Measurements from ENCODE around the gene NF1.
A peak's percentile ranks its signal among the peaks of the same experiment; 100 is the strongest.
"Not testable (repeated sequence)": the region's sequence is repeated elsewhere in the genome, so short reads cannot be mapped to it uniquely, and the experiment has no call there.

Gene NF1

DNA sequence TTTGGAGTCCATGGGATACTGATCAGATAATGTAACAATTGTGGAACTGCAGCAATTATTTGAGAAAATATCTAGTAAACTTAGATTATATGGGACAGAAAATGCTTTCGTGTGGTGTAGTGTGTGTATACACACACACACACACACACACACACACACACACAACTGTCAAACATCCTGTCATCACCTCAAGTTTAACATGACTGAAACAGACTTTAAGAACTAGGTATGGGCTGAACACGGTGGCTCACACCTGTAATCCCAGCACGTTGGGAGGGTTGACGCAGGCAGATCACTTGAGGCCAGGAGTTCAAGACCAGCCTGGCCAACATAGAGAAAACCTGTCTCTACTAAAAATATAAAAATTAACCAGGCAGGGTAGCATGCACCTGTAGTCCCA lies 227.2 kb downstream of the NF1 start:
- no peak for DNase-seq (ENCODE audit: low read depth, low spot score)

DNA sequence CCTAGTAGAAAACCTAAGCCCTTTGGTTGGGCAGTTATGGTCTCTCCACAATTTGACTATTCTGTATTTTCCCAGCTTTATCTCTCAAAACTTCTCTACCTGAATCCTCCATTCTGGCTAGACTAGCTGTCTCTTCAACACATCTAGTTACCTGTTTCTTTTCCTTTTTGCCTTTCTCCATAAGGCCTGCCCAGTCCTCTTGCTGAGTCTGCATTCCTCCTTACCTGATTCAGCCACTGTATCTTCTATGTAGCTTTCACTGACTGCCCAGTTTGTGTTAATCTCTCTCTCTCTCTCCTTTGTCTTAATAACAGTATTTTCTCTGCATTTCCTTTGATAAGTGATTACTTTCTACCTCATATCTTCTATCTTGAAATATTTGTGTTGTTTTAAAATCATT lies 228.8 kb downstream of the NF1 start:
- DNase-seq (ENCODE audit: low read depth, low spot score), result no peak

DNA sequence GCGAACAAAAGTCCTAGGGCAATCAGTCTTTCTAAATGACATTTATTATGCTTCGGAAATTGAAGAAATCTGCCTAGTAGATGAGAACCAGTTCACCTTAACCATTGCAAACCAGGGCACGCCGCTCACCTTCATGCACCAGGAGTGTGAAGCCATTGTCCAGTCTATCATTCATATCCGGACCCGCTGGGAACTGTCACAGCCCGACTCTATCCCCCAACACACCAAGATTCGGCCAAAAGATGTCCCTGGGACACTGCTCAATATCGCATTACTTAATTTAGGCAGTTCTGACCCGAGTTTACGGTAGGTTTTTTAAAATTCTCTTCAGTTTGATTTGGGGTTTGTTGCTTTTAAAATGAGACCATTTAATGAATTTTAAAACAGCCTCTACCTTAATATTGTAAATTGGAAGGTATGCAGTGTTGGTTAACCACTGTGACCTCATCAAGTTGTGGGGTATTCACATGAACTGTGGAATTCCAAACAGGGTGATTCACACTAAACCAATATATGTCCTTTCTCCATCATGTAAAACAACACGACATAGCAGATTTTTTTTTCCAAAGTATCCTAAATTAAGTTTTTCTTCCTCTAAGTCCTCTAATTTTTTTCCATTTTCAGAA lies 232.9 kb downstream of the NF1 start:
- DNase-seq (ENCODE audit: low read depth, low spot score), result no peak

DNA sequence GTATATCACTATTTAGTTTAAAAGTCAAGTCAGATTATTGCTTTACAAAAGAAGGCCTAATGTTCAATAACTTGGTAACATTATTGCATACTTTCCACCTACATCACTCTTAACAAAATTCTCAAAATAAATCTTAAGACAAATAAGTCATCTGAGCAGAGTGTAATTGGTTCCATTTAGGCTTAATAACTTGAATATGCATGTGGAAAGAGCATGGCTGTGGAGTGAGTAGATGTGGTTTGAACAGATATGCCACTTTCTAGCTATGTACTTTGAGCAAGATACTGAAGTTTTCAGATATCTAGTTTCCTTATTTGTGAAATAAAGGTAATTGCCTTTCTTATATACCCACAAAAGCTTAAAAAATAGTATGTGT lies 233.4 kb downstream of the NF1 start:
- DNase-seq (ENCODE audit: low read depth, low spot score), result no peak

DNA sequence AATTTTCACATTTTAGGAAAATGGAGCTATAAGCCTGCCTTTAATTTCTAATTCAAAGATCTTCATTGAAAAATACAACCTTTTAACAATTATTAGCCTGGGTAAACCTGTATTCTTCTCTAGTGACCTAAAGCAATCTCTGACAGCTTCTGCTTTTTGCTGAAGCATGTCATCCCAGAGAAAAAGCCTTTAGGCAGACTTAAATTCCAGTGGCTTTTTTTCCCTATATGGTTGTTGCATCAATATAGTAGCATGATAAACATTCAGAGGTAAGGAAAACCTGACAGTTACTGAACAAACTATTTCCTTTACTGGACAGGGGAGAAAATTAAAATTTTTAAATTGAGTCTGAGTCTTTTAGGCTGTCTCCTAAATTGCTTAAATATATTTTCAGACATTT lies 234.4 kb downstream of the NF1 start:
- no peak for DNase-seq (ENCODE audit: low read depth, low spot score)

DNA sequence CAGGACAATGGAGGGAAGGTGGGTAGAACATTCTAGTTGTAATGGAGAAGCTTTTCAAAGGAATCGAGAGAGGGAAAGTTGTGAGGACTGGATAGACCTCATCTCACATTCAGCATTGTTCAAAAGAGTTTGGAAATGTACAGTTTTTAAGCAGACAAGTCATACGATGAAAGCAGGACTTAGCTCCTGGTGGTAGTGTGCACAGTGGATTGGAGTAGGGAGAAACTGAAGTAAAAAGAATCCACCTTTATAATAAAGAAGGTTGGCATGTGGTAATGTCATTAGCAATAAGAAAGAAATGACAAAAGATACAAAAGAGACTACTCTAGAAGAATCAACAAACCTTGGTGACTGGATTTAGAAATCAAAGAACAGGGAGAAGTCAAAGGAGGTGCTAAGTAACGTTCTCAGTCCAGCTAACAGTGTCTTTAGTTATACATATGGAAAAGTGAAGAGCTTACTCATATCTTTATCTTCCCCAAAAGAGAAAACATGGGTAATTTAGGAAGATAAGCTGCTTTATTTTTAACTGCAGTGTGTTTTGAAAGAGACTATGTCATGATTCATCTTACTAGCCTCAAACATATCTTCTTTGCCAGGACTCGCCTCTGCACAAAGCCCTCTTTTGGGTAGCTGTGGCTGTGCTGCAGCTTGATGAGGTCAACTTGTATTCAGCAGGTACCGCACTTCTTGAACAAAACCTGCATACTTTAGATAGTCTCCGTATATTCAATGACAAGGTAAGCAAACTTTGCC lies 245.3 kb downstream of the NF1 start:
- DNase-seq (ENCODE audit: low read depth, low spot score), result no peak

DNA sequence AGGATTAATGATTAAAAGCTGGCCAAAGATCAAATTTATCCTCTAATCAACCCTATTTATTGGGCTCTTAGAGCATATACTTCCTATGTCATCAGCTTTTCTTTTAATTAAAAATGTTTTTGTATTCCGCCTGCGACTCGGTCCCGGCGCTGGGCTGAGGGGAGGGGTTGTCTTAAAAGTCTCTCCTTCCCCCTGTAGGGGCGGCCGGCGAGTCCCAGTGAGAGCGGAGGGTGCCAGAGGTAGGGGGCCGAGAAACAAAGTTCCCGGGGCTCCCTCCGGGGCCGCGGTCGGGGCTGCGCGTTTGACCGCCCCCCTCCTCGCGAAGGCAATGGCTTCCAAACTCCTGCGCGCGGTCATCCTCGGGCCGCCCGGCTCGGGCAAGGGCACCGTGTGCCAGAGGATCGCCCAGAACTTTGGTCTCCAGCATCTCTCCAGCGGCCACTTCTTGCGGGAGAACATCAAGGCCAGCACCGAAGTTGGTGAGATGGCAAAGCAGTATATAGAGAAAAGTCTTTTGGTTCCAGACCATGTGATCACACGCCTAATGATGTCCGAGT lies 250.5 kb downstream of the NF1 start:
- DNase-seq (ENCODE audit: low read depth, low spot score), result not testable (repeated sequence)

DNA sequence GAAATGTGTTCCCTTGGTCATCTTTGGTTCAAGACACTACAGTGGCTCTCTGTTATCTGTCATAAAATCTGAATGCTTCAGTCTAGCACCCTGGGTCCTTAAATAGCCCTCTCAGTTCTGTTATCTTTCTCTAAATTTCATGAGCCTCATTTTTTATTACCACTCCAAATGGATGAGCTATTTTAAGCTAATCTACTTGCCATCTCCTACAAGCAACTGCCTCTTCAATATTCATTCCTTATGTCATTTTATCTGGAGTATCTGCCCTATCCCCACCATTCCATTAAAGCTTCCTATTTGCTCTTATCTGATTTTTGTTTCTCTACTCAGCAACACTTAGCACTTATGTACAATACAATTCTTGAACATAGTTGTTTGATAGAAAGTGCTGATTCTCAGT lies 254.7 kb downstream of the NF1 start:
- DNase-seq (ENCODE audit: low read depth, low spot score), result no peak

DNA sequence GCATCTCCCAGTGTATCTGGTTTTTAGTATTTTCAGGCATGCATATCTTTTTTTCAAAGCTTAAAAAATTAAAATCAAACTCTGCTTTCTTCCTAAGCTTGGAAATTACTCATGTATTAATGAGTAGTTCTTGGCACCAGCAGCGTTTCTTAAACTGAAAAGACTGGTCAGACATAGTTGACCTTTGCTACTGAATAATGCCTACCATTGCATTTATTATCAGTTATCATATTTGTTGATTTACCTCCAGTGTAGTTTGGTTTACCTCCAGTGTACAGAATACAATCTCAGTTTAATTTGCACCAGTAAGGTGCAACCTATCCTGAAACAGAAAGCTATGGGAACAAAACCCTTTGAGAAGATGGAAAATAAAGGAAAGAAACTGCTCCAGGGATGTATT lies 261.2 kb downstream of the NF1 start:
- no peak for DNase-seq (ENCODE audit: low read depth, low spot score)

DNA sequence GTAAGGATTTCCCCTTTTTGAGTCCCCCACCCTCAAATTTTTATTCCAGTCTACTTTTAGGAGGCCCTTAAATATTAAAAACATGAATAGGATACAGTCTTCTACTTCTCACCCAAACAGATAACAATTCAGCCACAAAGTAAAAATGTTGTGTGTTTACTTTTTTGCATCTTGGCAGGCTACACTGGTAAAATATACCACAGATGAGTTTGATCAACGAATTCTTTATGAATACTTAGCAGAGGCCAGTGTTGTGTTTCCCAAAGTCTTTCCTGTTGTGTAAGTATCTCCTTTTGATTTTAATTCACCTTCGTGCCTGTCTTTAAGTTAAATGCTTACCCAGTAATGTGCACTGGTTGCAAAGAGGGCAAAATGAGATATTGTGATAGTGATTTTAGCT lies 262.3 kb downstream of the NF1 start:
- DNase-seq (ENCODE audit: low read depth, low spot score), result no peak

DNA sequence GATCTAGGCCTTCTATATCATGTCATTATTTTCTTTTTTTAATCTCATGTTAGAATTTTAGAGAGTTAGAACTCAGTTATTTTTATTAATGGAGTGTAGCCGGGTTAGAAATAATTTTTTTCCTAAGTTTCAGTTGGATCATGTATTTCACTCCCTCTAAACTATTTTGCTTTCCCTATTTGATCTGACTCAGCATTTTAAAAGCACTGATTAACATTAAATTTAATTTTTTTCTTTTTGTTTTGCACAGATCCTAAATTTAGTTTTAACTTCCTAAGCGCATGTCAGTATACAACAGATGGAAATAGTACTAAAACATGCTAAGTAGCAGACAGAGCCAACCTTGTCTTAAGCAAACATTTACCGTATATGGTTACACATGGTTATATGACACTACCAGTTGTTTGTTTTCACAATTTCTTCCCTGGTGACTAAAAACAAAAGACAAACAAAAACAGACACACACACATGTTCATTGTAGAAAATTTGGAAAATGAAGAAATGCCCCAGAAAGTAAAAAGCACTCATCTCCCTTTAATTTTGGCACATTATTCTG lies 263.1 kb downstream of the NF1 start:
- no peak for DNase-seq (ENCODE audit: low read depth, low spot score)

DNA sequence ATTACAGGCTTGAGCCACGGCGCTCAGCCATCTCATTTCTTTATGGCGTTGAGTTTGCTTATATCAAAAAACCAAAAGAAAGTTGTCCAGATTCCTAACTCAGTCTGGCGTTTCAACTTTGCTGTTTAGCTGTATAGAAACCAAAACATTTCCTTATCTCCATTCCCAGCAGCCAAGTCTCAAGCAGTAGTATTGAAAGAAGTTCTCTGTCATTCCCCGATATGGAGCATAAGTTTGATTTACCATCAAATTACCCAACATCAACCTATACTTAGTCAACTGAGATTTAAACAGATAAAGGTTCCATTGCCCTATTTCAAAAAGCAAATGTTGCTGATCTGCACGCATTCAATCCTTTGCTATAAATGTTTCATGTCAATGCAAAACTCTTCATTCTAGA lies 269.2 kb downstream of the NF1 start:
- no peak for DNase-seq (ENCODE audit: low read depth, low spot score)

DNA sequence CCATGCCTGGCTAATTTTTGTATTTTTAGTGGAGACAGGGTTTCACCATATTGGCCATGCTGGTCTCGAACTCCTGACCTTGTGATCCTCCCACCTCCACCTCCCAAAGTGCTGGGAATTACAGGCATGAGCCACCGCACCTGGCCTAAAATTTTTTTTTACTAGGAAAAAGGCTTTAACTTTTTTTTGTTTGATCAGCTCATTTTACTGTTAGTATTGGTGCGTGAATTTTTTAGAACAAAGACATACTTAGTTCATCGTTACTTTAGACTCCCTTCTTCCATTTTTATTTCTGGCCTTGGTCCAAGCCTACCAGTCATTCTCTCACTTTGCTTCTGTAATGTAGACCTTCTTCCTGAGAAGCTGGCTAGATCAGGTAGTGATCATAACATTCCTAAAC lies 271.3 kb downstream of the NF1 start:
- no peak for DNase-seq (ENCODE audit: low read depth, low spot score)

DNA sequence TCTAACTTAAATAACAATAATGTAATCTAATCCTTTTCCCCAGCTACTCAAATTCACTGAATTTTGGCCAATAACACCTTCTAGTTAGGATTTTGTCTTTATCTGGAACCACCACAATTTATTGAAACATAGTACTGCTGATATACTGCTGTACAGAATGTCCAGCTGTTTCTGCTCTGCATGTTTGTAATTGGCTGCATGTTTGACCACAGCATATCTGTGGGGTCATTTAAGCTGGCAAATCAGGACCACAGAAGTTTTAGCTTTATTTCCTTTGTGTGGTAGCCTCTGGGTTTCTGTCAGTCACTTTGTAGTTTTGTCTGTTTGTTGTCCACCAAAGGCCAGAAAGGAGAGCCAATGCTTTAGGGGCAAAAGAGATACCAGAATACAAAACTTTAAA lies 274.5 kb downstream of the NF1 start:
- DNase-seq (ENCODE audit: low read depth, low spot score), result no peak

DNA sequence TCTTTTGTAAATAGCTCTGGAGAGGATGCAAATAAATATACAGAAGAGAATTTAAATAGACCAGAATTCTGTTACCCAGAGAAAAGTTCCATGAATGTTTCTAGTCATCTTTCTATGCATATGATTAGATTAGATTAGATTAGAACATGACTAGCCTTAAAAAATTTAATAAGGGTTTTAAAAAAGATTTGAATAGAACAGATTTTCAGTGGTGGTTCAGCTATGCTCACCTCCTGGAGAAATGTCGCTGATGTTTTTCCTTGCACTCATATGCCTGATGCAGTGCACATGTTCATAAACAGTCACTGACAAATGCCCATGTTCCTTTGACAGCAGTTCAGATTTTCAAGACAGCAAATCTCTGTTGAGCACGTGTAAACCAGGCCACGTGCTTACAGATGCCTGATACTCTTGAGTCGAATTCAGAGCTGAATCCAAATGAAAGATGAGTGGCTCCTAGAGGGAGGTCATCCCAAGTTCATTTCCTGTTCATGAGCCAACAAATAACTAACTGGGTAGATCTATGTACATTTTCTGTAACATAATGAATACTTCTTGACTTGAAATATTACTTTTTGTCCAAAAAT lies 276.8 kb downstream of the NF1 start:
- DNase-seq (ENCODE audit: low read depth, low spot score), result no peak

DNA sequence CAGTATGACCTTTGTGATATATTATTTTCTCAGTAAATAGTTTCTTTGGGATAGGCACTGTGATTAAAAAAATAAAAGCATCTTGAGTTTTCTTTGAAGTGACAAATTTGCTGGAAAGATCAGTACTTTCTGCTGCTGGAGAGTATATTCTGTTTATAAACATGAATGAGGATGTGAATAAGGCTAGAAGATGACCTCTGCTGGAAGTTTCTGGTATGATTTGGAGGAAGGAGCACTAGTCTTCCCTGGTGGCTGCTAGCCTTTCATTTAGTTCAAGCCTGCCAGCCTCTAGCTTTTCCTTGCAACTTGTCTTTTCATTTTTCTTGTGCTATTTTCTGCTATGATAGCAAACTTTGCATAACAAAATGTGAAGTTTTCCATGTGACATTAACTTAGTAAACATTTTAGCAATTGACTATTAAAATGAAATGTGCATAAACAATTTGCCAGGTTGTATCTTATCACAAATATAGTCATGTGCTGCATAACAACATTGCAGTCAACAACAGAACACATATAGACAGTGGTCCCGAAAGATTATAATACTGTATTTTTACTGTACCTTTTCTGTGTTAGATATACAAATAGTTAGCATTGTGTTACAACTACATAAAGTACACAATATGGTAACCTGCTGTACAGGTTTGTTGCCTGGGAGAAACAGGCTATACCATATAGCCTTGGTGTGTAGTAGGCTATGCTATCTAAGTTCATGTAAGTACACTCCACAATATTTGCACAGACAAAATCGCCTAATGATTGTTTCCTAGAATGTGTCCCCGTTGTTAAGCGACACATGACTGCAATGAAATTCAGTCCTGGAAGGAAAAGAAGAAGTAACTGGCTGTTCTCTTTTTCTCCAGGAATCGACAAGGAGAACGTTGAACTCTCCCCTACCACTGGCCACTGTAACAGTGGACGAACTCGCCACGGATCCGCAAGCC lies 278.6 kb downstream of the NF1 start:
- DNase-seq (ENCODE audit: low read depth, low spot score), result peak; percentile 20

DNA sequence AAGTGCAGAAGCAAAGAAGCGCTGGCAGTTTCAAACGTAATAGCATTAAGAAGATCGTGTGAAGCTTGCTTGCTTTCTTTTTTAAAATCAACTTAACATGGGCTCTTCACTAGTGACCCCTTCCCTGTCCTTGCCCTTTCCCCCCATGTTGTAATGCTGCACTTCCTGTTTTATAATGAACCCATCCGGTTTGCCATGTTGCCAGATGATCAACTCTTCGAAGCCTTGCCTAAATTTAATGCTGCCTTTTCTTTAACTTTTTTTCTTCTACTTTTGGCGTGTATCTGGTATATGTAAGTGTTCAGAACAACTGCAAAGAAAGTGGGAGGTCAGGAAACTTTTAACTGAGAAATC lies 279.3 kb downstream of the NF1 start:
- no peak for DNase-seq (ENCODE audit: low read depth, low spot score)

DNA sequence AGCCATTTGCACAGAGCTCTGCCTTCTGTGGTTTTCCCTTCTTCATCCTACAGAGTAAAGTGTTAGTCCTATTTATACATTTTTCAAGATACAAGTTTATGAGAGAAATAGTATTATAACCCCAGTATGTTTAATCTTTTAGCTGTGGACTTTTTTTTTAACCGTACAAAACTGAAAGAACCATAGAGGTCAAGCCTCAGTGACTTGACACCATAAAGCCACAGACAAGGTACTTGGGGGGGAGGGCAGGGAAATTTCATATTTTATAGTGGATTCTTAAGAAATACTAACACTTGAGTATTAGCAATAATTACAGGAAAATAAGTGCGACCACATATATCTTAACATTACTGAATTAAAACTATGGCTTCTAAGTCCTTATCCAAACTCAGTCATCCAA lies 279.7 kb downstream of the NF1 start:
- DNase-seq (ENCODE audit: low read depth, low spot score), result no peak

DNA sequence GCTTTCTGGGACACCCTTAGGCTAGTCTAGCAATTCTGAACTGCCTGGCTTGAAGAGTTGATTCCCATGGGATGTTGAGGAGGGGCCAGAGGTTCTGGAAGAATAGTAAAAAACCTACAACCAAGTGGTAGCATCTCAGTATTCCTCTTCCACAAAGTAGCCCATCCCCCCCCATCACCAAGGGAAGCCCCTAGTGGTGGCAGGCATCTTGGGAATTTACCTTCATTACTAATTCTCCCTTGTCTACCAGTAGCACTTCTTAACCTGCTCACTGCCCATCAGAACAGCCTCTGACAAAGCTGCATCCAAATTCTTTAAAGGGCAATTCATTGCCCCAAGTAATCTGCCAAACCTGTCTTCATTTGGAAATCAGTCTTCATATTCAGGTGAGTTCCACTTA lies 283.9 kb downstream of the NF1 start:
- no peak for DNase-seq (ENCODE audit: low read depth, low spot score)

DNA sequence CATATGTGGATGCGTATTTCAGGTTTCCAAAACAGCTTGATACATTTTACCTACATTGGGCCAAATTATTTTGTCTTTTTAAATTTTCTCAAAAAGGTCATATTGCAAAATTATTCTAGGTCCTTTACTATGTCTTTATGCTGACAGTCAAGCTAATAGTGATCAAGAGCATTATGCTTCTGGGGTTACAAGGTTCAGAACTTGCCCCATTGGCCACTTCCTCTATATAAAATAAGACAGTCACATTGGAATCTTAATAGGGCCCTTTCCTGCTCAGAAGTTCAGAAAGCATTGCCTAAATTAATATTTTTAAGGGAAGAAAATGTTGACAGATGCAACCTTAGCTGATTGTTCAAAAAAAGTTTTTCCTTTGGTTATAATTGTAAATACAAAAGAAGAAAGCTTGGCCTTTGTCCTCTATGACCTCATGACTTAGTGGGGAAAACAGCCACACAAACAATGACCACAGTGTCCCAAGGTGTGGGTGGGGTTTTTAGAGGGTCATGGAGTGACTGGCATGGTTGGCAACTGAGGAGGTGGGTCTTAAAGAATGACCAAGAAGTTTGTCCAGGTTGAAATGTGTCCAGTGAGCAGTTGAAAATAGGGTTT lies 284.9 kb downstream of the NF1 start:
- no peak for DNase-seq (ENCODE audit: low read depth, low spot score)

DNA sequence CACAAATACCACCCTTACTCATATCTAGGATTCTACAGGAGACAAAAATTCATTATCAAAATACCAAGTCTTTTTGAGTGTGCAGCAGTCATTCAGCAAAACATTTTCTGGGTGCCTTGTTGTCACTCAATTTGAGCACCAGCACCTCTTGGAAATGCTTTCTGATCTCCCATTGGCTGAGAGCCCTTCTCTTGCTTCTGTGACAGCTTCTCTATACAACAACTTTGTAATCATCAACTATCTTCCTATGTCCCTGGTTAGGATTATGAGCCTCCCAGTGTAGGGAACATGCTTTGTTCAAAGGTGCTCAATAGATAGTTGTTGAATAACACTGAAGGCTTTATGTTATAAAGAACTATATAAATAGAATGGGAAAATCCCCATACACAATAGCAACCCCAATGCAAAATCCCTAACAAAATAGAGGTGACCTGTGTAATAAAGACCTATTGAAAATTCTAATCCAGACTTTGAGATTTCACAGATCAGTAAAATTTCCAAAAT lies 286.4 kb downstream of the NF1 start:
- DNase-seq (ENCODE audit: low read depth, low spot score), result no peak
